ENCODE measurements around the gene KLF11.
"Not testable (repeated sequence)": the region's sequence is repeated elsewhere in the genome, so short reads cannot be mapped to it uniquely, and the experiment has no call there.

The KLF11 gene

GRCh38 chr2:10009811-10010781 lies 33.3 kb upstream of the KLF11 start:
- peaks cover 5 to 33% of the 10 kb centered on the region in 2 donors for H3K4me1 ChIP-seq (ENCODE audit: control insufficient read depth in 1 of 2, insufficient read depth in 2 of 2, low read length in 2 of 2)
- no peak overlapping the region for H3K27ac ChIP-seq (ENCODE audit: low read length)
- no peaks in the 10 kb centered on the region for H3K9me3 ChIP-seq (ENCODE audit: control insufficient read depth in 1 of 2, low read length in 2 of 2)
- H3K4me3 ChIP-seq (ENCODE audit: low read depth in 1 of 2, low read length in 2 of 2) = no peak overlapping the region
- H3K27me3 ChIP-seq (ENCODE audit: low read depth, low read length) = no peaks in the 10 kb centered on the region
- no peaks in the 10 kb centered on the region for H3K36me3 ChIP-seq (ENCODE audit: control insufficient read depth in 1 of 2, insufficient read depth in 2 of 2, low read length in 2 of 2)

DNA sequence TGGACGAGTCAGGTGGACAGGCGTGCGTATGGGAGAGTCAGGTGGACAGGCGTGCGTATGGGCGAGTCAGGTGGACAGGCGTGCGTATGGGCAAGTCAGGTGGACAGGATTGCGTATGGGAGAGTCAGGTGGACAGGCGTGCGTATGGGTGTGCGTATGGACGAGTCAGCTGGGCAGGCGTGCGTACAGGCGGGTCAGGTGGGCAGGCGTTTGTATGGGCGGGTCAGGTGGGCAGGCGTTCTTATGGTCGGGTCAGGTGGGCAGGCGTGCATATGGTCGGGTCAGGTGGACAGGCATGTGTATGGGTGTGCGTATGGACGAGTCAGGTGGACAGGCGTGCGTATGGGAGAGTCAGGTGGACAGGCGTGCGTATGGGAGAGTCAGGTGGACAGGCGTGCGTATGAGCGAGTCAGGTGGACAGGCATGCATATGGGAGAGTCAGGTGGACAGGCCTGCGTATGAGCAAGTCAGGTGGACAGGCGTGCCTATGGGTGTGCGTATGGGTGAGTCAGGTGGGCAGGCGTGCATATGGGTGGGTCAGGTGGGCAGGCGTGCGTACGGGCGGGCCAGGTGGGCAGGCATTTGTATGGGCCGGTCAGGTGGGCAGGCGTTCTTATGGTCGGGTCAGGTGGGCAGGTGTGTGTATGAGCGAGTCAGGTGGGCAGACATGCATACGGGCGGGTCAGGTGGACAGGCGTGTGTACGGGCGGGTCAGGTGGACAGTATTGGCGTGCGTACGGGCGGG lies 32.3 kb upstream of the KLF11 start:
- not testable (repeated sequence) for H3K27ac ChIP-seq (ENCODE audit: low read length); H3K4me3 ChIP-seq (ENCODE audit: low read depth in 1 of 2, low read length in 2 of 2); H3K9me3 ChIP-seq (ENCODE audit: control insufficient read depth in 1 of 2, low read length in 2 of 2); H3K36me3 ChIP-seq (ENCODE audit: control insufficient read depth in 1 of 2, insufficient read depth in 2 of 2, low read length in 2 of 2); H3K27me3 ChIP-seq (ENCODE audit: low read depth, low read length)
- peaks cover 5 to 33% of the 10 kb centered on the region in 2 donors for H3K4me1 ChIP-seq (ENCODE audit: control insufficient read depth in 1 of 2, insufficient read depth in 2 of 2, low read length in 2 of 2)

DNA sequence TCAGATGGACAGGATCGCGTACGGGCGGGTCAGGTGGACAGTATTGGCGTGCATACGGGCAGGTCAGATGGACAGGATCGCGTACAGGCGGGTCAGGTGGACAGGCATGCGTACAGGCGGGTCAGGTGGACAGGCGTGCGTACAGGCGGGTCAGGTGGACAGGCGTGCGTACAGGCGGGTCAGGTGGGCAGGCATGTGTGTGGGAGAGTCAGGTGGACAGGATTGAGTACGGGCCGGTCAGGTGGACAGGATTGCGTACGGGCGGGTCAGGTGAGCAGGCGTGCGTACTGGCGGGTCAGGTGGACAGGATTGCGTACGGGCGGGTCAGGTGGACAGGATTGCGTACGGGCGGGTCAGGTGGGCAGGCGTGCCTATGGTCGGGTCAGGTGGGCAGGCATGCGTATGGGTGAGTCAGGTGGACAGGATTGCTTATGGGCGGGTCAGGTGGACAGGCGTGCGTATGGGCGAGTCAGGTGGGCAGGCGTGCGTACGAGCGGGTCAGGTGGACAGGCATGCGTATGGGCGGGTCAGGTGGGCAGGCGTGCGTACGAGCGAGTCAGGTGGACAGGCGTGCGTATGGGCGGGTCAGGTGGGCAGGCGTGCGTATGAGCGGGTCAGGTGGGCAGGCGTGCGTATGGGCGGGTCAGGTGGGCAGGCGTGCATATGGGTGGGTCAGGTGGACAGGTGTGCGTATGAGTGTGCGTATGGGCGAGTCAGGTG lies 31.6 kb upstream of the KLF11 start:
- not testable (repeated sequence) for H3K9me3 ChIP-seq (ENCODE audit: control insufficient read depth in 1 of 2, low read length in 2 of 2); H3K36me3 ChIP-seq (ENCODE audit: control insufficient read depth in 1 of 2, insufficient read depth in 2 of 2, low read length in 2 of 2); H3K4me3 ChIP-seq (ENCODE audit: low read depth in 1 of 2, low read length in 2 of 2); H3K27ac ChIP-seq (ENCODE audit: low read length); H3K27me3 ChIP-seq (ENCODE audit: low read depth, low read length)
- peaks cover 5 to 30% of the 10 kb centered on the region in 2 donors for H3K4me1 ChIP-seq (ENCODE audit: control insufficient read depth in 1 of 2, insufficient read depth in 2 of 2, low read length in 2 of 2)

- not testable (repeated sequence) for H3K27ac ChIP-seq (ENCODE audit: low read length); H3K9me3 ChIP-seq (ENCODE audit: control insufficient read depth in 1 of 2, low read length in 2 of 2); H3K4me3 ChIP-seq (ENCODE audit: low read depth in 1 of 2, low read length in 2 of 2); H3K36me3 ChIP-seq (ENCODE audit: control insufficient read depth in 1 of 2, insufficient read depth in 2 of 2, low read length in 2 of 2); H3K27me3 ChIP-seq (ENCODE audit: low read depth, low read length)
- peaks cover 5 to 25% of the 10 kb centered on the region in 2 donors for H3K4me1 ChIP-seq (ENCODE audit: control insufficient read depth in 1 of 2, insufficient read depth in 2 of 2, low read length in 2 of 2)
Observed at GRCh38 chr2:10012366-10012962, 30.9 kb upstream of the KLF11 start.

GRCh38 chr2:10012963-10013461 lies 30.3 kb upstream of the KLF11 start:
- H3K36me3 ChIP-seq (ENCODE audit: control insufficient read depth in 1 of 2, insufficient read depth in 2 of 2, low read length in 2 of 2) = no peaks in the 10 kb centered on the region
- H3K4me3 ChIP-seq (ENCODE audit: low read depth in 1 of 2, low read length in 2 of 2) = no peak overlapping the region
- no peak overlapping the region for H3K27ac ChIP-seq (ENCODE audit: low read length)
- H3K27me3 ChIP-seq (ENCODE audit: low read depth, low read length) = no peaks in the 10 kb centered on the region
- peaks cover 5 to 20% of the 10 kb centered on the region in 2 donors for H3K4me1 ChIP-seq (ENCODE audit: control insufficient read depth in 1 of 2, insufficient read depth in 2 of 2, low read length in 2 of 2)
- peaks cover 0 to 9% of the 10 kb centered on the region in 2 donors for H3K9me3 ChIP-seq (ENCODE audit: control insufficient read depth in 1 of 2, low read length in 2 of 2)

- not testable (repeated sequence) for H3K27me3 ChIP-seq (ENCODE audit: low read depth, low read length); H3K9me3 ChIP-seq (ENCODE audit: control insufficient read depth in 1 of 2, low read length in 2 of 2); H3K27ac ChIP-seq (ENCODE audit: low read length); H3K4me3 ChIP-seq (ENCODE audit: low read depth in 1 of 2, low read length in 2 of 2); H3K36me3 ChIP-seq (ENCODE audit: control insufficient read depth in 1 of 2, insufficient read depth in 2 of 2, low read length in 2 of 2)
- H3K4me1 ChIP-seq (ENCODE audit: control insufficient read depth in 1 of 2, insufficient read depth in 2 of 2, low read length in 2 of 2) = peaks cover 5 to 12% of the 10 kb centered on the region in 2 donors
Observed at GRCh38 chr2:10013651-10014417, 29.5 kb upstream of the KLF11 start.

DNA sequence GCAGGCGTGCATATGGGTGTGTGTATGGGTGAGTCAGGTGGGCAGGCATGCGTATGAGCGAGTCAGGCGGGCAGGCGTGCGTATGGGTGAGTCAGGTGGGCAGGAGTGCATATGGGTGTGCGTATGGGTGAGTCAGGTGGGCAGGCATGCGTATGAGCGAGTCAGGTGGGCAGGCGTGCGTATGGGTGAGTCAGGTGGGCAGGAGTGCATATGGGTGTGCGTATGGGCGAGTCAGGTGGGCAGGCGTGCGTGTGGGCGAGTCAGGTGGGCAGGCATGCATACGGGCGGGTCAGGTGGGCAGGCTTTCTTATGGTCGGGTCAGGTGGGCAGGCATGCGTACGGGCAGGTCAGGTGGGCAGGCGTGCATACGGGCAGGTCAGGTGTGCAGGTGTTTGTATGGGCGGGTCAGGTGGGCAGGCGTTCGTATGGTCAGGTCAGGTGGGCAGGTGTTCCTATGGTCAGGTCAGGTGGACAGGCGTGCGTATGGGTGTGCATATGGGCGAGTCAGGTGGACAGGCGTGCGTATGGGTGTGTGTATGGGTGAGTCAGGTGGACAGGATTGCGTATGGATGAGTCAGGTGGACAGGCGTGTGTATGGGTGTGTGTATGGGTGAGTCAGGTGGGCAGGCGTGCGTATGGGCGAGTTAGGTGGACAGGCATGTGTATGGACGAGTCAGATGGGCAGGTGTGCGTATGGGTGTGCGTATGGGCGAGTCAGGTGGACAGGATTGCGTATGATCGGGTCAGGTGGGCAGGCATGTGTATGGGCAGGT lies 28.7 kb upstream of the KLF11 start:
- Histone ChIP-seq H3K4me3 (ENCODE audit: low read depth in 1 of 2, low read length in 2 of 2) (no peak overlapping the region), H3K4me1 (ENCODE audit: control insufficient read depth in 1 of 2, insufficient read depth in 2 of 2, low read length in 2 of 2) (peaks cover 5 to 10% of the 10 kb centered on the region in 2 donors), H3K9me3 (ENCODE audit: control insufficient read depth in 1 of 2, low read length in 2 of 2) (peaks cover 0 to 9% of the 10 kb centered on the region in 2 donors), H3K27ac (ENCODE audit: low read length) (no peak overlapping the region), H3K27me3 (ENCODE audit: low read depth, low read length) (no peaks in the 10 kb centered on the region), H3K36me3 (ENCODE audit: control insufficient read depth in 1 of 2, insufficient read depth in 2 of 2, low read length in 2 of 2) (no peaks in the 10 kb centered on the region)

GRCh38 chr2:10015376-10015989 lies 27.9 kb upstream of the KLF11 start:
- H3K4me1 ChIP-seq (ENCODE audit: control insufficient read depth in 1 of 2, insufficient read depth in 2 of 2, low read length in 2 of 2); H3K4me3 ChIP-seq (ENCODE audit: low read depth in 1 of 2, low read length in 2 of 2); H3K27ac ChIP-seq (ENCODE audit: low read length); H3K27me3 ChIP-seq (ENCODE audit: low read depth, low read length); H3K9me3 ChIP-seq (ENCODE audit: control insufficient read depth in 1 of 2, low read length in 2 of 2); H3K36me3 ChIP-seq (ENCODE audit: control insufficient read depth in 1 of 2, insufficient read depth in 2 of 2, low read length in 2 of 2): not testable (repeated sequence)

GRCh38 chr2:10016001-10016801 lies 27.1 kb upstream of the KLF11 start:
- no peaks in the 10 kb centered on the region for H3K36me3 ChIP-seq (ENCODE audit: control insufficient read depth in 1 of 2, insufficient read depth in 2 of 2, low read length in 2 of 2)
- no peak overlapping the region for H3K4me3 ChIP-seq (ENCODE audit: low read depth in 1 of 2, low read length in 2 of 2)
- no peak overlapping the region for H3K27ac ChIP-seq (ENCODE audit: low read length)
- no peaks in the 10 kb centered on the region for H3K27me3 ChIP-seq (ENCODE audit: low read depth, low read length)
- peaks cover 0 to 9% of the 10 kb centered on the region in 2 donors for H3K9me3 ChIP-seq (ENCODE audit: control insufficient read depth in 1 of 2, low read length in 2 of 2)
- no peaks in the 10 kb centered on the region for H3K4me1 ChIP-seq (ENCODE audit: control insufficient read depth in 1 of 2, insufficient read depth in 2 of 2, low read length in 2 of 2)
